ENCODE results near the gene SLC9A9.
"Not testable (repeated sequence)": the region's sequence is repeated elsewhere in the genome, so short reads cannot be mapped to it uniquely, and the experiment has no call there.

The SLC9A9 gene

GRCh38 chr3:143535994-143536784 is 312.1 kb downstream of the SLC9A9 start:
- DNase-seq = no peak

GRCh38 chr3:143533391-143533790 is 314.9 kb downstream of the SLC9A9 start:
- no peak for DNase-seq

GRCh38 chr3:143532091-143532490 is 316.2 kb downstream of the SLC9A9 start:
- DNase-seq = no peak

- no peak for DNase-seq
Observed at GRCh38 chr3:143531101-143531500, 317.2 kb downstream of the SLC9A9 start.

GRCh38 chr3:143529798-143530197 is 318.5 kb downstream of the SLC9A9 start:
- DNase-seq = no peak

GRCh38 chr3:143529018-143529478 is 319.2 kb downstream of the SLC9A9 start:
- no peak for DNase-seq

- DNase-seq = no peak
Observed at GRCh38 chr3:143526011-143526545, 322.2 kb downstream of the SLC9A9 start.

- no peak for DNase-seq
Observed at GRCh38 chr3:143525408-143525807, 322.9 kb downstream of the SLC9A9 start.

- no peak for DNase-seq
Observed at GRCh38 chr3:143521803-143522202, 326.5 kb downstream of the SLC9A9 start.

- not testable (repeated sequence) for DNase-seq
Observed at GRCh38 chr3:143517131-143517530, 331.1 kb downstream of the SLC9A9 start.

- no peak for DNase-seq
Observed at GRCh38 chr3:143514874-143515273, 333.4 kb downstream of the SLC9A9 start.

GRCh38 chr3:143514109-143514508 is 334.2 kb downstream of the SLC9A9 start:
- no peak for DNase-seq

- no peak for DNase-seq
Observed at GRCh38 chr3:143511174-143511879, 336.9 kb downstream of the SLC9A9 start.

GRCh38 chr3:143510601-143511000 is 337.7 kb downstream of the SLC9A9 start:
- DNase-seq = no peak

- no peak for DNase-seq
Observed at GRCh38 chr3:143507735-143508580, 340.3 kb downstream of the SLC9A9 start.

GRCh38 chr3:143506190-143506589 is 342.1 kb downstream of the SLC9A9 start:
- DNase-seq = no peak

- DNase-seq = no peak
Observed at GRCh38 chr3:143503325-143503885, 344.9 kb downstream of the SLC9A9 start.

GRCh38 chr3:143502081-143502480 is 346.2 kb downstream of the SLC9A9 start:
- no peak for DNase-seq

GRCh38 chr3:143497382-143497781 is 350.9 kb downstream of the SLC9A9 start:
- DNase-seq = no peak

- no peak for DNase-seq
Observed at GRCh38 chr3:143496191-143496590, 352.1 kb downstream of the SLC9A9 start.

- DNase-seq = no peak
Observed at GRCh38 chr3:143495527-143495926, 352.7 kb downstream of the SLC9A9 start.

- DNase-seq = no peak
Observed at GRCh38 chr3:143486611-143487010, 361.7 kb downstream of the SLC9A9 start.
